Stimulated activated CD4-positive, alpha-beta T cell treated with anti-CD3 and anti-CD28 coated beads, Interleukin-2, amount 100 ng/mL, for 24 hours (primary cell): ENCODE measurements around the gene NBEA.

Experiments
- DNase-seq, 2 donors: peaks; one replicate each; pipeline ENCODE4 v3.0.0-alpha.2; 2020

The NBEA gene

DNA sequence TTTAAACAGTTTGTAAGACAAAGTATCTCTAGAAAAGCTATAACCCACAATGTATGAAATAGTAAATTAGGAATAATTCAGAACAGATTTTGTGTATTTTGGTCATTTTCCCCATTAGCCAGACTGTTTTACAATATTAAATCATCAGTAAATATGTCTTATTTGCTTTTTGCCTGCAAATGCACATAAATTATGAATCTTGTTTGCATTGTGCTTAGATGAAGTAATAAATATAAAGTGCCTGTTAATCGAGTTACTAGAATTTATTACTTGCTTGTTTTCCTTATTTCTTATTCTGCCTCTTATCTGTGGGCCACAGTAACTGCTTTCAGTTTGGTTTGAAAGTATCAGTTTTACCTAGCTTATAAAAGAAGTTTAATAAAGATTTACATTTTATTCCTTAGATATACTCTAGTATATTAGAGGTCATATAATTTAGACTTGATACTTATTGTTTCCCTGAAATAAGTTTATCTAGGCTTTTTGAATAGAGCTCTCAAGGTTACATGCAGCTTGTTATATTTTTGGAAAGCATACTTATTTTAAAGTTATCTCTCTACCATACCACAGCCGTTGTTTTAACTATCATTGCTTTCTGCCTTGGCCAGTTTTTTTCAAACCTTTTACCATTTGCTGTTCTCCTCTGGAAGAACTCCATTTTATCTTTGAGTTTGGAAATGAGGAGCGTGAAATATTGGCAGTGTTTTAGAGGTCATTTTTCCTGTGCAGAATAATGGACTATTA, 238.0 kb downstream of the NBEA start:
- no peak for DNase-seq

DNA sequence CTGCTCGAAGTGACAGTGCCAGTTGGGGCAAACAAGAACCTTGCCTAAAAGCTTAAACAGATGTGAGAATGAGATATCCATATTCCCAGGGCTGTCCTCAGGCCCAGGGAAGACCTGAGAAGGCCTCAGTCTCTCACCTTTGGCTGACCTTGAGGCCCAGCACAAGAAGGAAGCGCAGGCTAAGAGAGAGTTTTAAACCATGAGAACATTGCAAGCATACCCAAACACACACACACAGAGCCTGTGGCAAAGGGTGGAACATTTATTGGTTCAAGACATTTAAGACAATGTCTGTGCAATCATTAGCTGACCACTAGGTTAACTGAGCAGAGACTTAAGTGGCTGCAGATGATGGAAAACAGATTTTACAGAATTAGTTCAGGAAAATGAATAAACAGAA, 248.2 kb downstream of the NBEA start:
- no peak for DNase-seq

DNA sequence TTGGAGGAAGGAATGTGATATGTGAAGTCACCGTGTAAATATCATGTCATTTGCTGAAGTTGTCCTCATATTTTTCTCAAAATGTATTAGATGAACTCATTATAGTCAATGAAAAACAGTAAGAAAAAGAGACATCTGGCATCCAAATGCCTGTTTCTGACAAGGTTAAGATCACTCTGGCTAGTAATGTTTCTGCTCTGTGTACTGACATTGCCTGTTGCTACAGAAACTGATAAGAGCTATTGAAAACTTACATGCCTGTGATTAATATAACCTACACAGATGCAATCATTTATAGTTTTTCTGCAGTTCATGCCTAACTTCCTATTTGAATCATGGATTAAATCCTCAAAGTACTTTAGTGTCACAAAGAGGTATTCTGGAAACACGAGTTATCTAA, 249.8 kb downstream of the NBEA start:
- no peak for DNase-seq

DNA sequence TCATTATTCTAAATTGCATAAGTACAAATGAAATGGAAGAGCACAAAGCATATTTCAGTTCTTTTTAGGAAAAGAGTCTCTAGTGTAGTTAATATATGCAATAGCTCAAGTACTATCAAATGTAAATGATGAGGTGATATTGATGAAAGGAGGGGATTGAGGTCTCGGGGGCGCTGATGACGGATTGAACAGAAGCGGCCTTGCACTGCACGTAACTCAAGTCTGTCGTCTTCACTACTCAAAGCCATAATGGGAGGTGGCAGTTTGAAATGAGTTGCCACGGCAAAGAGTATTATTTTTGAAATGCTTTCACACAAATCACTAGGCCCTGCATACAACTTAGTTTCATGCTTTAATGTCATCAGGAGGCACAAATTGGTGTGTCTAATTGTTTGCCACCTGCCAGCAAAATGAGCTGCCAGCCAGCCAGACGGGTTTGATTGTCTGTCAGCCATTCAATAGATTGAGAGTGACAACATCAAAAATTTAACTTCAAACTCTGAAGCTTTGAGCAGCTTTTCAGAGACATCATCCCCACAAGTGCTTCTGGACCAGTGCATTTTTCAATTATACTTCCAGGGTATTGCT, 256.6 kb downstream of the NBEA start:
- DNase-seq, result no peak

DNA sequence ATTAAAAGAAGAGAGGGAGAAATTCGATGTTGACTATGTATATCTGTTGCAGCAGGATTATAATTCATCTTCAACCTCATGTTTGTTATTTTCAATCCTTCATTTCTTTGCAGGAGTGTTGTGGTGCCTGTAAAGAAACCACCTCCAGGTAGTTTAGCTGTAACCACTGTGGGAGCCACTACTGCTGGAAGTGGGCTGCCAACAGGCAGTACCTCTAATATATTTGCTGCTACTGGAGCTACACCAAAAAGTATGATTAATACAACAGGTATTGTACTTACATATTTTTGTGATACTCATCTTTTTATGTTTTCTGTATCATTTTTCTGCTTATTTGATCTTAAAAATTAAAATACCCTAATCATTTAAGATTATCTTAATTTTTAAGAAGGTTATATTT, 266.5 kb downstream of the NBEA start:
- no peak for DNase-seq

DNA sequence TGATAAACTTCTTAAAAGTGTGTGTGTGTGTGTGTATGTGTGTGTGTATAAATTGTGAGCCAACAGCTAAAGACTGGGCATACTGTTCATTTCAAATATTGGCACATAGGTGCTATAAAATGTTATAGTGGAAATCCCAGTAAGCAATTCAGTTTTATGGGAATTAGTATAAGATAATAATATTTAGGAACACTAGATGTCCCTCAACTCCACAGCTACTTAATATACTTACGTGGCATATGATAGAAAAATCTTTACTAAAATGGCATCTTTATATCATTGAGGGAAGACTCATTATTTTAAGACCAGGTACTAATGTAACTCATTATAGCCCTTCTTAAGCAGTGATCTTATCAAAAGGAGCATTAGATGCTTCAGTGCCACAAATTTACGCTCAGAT, 268.2 kb downstream of the NBEA start:
- no peak for DNase-seq

DNA sequence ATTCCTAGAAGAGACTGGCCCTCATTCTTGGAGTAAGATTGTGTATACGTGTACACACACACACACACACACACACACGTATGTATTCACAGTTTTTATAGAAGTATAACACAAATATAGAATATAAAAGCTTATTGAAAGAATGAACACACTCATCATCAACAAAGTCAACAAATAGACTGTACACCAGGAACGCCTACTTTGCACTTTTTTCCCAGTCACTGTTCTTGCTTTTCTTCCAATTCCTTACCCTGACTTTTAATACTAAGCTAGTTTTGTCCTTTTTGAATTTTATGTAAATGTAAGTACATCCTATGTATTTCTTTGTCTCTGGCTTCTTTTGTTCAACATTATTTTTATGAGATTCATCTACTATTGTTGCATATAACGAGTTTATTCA, 269.9 kb downstream of the NBEA start:
- DNase-seq, result no peak

DNA sequence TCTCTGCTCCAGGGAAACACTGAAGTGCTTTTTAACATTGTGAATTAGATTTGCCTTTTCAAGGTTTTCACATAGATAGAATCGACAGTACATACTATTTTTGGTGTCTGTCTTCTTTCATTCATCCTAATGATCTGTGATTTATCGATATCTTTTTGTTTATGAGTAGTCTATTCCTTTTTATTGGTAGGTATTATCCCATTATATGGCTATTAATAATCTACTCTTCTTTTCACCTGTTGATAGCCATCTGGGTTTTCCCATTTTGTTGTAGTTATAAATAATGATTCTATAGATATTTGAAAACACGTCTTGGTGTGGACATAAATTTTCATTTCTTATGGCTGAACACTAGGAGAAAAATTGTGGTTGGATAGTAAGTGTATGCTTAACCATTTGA, 271.8 kb downstream of the NBEA start:
- no peak for DNase-seq

DNA sequence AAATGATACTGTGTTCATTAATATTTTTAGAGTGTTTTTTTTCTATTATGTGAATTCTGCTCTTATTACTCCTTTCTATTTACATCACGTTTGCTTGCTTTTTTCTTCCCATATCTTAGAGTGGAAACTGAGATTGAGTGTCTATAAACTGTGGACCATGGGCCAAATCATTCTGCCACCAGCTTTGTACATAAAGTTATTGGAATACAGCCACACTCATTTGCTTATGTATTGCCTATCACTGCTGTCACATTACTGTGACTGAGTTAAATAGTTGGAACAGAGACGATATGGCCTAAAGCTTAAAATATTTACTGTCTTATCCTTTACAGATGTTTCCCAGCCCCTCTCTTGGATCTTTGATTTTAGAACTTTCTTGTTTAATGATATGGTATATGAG, 274.1 kb downstream of the NBEA start:
- DNase-seq, result no peak

DNA sequence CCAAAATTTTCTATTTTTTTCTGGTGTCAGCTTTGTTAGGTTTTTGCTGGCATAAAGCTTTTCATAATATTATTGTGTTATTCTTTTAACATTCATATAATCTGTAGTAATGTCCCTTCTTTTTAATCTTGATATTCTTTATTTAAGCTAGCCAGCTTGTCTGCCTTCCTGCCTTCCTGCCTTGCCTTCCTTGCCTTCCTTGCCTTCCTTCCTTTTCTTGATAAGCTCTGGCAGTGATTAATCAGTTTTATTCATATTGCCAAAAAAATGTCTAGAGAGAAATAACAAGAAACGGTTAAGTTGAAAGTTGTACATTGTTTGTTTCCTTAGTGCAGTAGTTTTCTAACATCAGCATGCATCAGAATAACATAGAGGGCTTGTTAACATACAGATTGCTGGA, 277.0 kb downstream of the NBEA start:
- no peak for DNase-seq

DNA sequence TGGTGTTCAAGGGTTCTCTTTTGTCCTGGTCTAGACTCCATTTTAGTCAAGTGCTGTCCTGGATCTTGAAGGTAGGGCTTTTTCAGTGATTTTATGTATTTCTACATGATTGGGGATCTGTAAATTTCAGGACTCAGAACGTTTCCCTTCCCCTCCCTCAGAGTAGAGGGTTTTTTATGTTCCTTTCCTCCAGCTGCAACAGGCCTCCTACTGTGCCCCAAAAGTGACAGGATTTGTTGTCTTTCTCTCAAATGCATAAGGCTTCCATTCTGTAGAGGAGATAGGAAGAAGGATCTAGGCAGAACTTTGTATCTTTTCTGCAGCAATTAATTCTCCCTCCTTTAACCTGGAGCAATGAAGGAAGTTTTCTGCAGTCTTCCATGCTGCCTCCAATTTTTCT, 283.1 kb downstream of the NBEA start:
- no peak for DNase-seq

DNA sequence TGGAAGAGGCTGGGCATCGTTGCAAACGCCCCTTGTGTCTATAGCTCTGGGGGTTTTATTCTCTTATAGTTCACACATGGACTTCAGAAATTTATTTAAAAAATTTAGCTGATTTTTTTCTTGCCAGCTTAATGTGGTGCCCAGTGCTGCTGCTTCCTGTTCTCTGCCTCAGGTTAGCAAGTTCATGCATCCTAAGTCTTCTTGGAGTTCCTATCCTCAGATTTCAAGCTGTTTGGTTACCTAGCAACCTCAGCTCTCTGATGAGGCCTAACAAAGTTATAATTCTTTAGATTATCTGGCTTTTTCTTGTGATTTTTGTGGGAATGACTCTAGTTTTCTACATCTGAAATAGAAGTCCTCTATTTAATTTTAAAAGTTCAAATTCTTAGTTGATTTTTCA, 283.5 kb downstream of the NBEA start:
- DNase-seq, result no peak

DNA sequence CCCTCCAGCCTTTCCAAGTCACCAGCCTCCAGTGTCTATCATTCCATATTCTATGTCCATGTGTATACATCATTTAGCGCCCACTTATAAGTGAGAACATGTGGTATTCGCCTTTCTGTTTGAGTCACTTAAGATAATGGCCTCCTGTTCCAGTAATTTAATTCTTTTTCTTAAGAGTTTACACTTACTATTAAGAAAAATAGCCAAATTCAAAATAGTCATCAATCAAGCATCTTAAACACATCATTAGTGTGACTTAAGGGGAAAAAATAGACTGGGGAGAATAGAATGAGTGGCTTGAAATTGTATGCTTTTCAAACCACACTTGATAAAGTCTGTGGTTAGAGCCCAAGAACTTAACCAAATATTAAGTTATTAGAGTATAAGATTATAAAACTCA, 286.5 kb downstream of the NBEA start:
- DNase-seq, result no peak

DNA sequence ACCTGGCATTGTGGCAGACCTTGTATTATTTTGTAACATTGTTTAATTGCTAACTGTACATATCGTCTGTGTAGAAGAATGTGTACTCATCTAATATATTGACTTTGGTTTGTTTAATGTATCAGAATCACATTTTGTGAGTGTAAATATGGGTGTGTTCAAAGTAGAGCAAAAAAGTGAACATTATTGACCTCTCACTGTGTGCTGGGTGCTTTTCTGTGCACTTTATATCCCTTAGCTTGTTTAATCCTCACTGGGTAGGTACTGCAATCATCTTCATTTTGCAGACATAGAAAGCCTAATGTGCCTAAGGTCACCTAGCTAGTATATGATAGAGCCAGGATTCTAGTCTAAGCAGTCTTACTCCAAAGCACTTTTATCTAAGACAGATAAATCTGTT, 289.4 kb downstream of the NBEA start:
- DNase-seq, result no peak

DNA sequence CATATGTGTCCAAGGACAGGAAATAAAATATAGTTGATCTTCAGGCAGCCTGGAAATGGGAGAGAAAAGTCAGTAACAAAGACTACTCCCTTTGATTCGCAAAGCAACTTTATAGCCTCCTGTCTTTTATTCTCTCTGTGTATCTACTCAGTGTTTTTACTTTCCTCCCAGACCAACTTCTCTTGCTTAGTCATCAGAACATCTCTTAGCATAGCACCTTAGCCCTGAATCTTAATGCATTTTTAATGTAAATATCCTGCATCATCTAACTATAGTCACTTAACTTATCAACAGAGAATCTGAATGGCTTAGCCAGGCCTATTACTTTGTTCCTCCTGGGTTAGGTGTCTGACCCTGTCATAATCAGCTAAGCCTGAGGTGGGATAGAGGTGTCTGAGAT, 296.2 kb downstream of the NBEA start:
- no peak for DNase-seq

DNA sequence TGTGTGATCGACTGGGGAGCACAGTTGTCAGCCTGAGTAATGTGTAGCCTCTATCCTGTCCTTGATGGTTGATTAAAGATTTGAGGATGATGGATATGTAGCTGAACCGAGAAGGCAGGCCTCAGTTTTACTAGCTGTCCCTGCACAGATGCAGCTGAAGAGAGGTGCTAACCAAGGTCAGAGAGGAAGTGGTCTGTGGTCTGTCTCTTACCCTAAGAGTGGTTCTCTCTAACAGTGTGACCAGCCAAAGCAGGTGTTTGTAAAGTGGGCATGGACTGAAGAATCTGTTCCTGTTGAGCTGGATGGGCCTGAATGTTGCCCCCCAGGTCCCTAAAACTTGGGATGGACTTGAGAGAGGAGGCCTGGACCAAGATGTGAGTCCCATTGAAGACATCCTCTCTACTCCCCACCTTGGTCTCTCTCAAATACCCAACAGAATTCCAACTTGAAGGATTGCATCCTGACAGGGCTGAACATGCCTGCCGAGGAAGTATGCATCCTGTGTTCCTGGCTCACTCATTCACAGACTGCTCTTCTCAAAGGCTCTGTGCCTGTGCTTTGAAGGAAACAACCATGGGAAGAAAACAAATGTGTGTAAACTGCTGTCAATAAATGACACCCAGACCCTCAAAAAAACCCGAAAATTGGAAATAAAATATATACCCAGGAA, 310.6 kb downstream of the NBEA start:
- no peak for DNase-seq

DNA sequence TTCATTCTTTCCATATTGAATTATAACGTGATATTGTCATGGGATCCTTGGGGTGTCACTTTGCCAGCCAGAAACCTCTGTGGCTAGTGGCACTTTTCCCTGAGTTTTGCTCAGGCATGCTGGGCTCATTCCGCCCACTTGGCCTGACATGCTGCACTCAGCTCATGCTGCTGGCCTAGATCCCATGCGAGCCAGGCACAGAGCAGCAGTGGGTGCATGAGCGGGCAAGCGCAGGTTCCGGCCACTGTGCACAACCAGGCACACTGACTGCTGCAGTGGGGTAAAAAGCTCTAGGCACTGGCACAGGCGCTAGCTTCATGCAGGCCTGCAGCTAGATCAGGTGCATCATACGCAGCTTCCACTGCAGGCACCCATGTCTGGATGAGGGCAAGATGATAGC, 313.2 kb downstream of the NBEA start:
- DNase-seq, result no peak

DNA sequence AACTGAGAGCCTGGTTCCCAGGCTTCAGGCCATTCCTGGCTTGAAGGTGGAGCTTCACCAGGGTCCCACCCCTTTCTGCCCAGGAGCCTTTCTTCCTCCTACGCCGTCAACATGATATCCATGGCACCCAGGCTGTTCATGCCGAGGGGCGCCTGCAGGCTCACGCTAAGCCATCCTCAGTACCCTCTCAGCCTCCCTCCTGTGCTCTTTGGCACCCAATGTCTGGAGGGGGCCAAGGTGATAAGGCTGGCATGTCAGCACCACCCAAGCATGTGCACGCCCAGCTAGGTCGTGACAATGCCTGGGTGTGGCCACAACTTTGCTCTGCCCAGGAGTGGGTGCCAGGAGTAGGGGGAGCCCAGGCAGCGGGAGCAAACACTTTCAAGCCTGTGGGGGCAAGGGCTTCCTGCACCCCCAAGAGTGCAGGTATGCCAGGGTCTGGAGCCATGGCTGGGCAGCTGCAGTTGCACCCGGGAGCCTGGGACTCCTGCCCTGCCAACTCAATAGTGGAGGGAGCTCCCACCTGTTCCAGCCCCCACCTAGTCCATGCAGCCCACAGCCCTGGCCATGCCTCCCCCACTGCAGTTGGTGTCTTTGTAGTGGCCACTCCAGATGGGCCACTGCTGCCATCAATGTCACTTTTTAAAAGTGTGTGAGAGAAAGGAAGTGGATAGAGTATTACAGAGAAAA, 314.5 kb downstream of the NBEA start:
- no peak for DNase-seq

DNA sequence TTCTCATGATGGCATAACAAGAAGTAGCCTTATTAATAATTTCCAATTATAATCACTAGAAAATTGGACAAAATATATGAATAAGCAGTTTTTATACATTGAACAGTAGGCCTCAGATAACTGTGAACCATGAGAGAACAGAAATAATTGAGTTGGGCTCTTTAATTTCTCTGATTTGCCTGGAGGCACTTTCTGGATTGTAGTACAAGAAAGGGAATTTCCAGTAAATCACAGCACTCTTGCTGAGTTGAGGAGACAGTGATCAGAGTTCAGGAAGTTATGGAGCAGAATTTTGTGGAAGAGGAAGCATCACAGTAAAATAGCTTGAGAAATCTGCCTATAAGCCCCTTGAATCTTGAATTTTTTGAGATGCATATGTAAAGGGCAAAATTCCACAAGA, 318.2 kb downstream of the NBEA start:
- no peak for DNase-seq

DNA sequence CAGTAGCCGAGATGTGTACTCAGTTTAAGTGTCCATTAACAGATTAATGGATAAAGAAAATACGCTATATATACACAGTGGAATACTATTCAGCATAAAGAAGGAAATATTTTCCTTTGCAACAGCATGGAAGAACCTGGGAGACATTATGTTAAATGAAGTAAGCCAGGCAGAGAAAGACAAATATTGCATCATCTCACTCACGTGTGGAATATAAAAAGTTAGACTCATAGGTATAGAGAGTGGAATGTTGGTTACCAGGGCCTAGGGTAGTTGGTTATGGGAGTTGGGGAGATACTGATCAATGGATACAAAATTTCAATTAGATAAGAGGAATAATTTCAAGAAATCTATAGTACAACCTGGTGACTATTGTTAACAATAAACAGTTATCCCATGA, 324.3 kb downstream of the NBEA start:
- no peak for DNase-seq

DNA sequence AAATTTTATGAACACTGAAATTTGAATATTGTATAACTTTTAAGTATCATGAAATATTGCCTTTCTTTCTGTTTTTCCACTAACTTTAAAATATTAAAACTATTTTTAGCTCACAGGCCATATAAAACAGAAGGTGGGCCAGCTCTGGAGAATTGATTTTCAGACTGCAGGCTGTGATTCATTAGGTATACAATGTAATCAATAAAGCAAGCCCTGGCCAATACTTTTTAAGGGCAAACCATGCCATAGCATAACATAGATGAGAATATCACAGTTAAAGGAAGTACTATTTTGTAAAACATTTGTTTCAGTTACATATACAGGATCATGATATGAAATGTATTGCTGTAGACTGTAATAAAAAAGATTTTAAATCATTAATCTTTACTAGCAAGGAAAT, 336.8 kb downstream of the NBEA start:
- DNase-seq, result no peak

DNA sequence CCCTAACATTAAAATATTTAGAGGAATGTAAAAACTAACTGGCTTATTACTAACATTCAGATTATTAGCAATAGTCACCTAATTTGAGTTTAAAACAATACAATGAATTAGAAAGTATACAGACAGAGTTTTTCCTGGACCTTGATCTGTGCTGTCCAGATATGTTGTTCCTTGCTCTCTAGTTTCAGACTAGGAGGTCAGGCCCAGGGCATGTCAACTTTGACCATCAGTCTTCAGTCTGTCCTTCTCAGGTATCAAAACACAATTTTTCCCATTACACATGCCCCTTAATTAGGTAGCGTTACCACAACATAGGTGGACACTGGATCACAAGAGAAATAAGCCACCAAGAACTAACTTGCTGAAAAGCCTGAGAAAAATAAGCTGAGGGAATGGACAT, 337.4 kb downstream of the NBEA start:
- DNase-seq, result no peak

DNA sequence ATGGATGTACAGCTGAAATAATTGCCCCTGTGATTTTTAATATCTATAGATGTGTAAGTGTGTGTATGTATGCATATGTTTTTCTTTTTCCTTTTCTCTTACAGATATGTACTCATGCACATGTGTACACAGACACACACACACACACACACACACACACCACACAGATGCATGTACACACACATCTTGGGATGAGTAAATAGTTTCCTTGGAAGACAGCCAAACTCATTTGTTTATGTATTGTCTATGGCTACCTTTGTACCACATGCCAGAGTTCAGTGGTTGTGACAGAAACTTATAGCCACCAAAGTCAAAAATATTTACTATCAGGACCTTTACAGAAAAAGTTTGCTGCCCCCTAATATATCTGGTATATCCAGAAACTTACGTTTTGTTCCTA, 341.8 kb downstream of the NBEA start:
- no peak for DNase-seq

DNA sequence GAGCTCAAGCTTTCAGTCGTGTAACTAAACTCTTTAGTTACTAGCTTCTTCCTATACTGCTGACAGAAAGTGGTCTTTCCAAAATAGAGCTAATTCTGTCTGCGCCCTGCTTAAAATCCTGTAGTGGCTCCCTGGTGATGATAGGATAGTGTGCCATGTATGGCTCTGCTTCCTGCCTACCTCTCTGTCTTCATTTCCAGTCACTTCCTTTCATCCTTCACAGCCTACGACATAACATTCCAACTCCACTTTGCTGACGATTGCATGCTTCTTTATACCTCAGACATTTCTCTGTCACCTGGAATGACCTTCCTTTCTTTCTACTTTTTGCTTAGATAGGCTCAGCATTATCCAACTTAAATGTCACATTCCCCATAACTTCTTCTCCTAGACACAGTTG, 343.6 kb downstream of the NBEA start:
- DNase-seq, result no peak
